Body of pancreas (tissue), 4 donors: Measurements from ENCODE around the gene HERPUD1.
"Not testable (repeated sequence)": the region's sequence is repeated elsewhere in the genome, so short reads cannot be mapped to it uniquely, and the experiment has no call there.

ENCODE experiments used
- POLR2A ChIP-seq, 3 donors: fragments of 450-650 bp; IDR thresholded peaks; one replicate each; pipeline ENCODE4 v1.6.1; 2016; ENCODE audit warnings: antibody characterized with exemption in 3 of 3, mild to moderate bottlenecking in 2 of 3
- TF ChIP-seq, protein P1 (sequence below), 7 experiments: fragments of 450-650 bp in 4 of 7; fragments of 200-600 bp in 3 of 7; sonication (generic) in 3 of 7; IDR thresholded peaks; one replicate each; pipeline ENCODE4 v1.5.1; 2016 to 2019; ENCODE audit warnings: antibody characterized with exemption in 7 of 7

DNA sequence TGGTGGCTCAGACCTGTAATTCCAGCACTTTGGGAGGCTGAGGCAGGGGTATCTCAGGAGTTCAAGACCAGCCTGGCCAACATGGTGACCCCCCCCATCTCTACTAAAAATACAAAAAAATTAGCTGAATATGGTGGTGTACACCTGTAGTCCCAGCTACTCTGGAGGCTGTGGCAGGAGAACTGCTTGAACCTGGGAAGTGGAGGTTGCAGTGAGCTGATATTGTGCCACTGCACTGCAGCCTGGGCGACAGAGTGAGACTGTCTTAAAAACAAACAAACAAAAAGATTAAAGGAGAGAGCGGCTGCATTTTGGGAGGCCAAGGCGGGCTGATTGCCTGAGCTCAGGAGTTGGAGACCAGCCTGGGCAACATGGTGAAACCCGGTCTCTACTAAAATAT is 55.0 kb downstream of the HERPUD1 start:
- TF ChIP-seq, protein P1, sequence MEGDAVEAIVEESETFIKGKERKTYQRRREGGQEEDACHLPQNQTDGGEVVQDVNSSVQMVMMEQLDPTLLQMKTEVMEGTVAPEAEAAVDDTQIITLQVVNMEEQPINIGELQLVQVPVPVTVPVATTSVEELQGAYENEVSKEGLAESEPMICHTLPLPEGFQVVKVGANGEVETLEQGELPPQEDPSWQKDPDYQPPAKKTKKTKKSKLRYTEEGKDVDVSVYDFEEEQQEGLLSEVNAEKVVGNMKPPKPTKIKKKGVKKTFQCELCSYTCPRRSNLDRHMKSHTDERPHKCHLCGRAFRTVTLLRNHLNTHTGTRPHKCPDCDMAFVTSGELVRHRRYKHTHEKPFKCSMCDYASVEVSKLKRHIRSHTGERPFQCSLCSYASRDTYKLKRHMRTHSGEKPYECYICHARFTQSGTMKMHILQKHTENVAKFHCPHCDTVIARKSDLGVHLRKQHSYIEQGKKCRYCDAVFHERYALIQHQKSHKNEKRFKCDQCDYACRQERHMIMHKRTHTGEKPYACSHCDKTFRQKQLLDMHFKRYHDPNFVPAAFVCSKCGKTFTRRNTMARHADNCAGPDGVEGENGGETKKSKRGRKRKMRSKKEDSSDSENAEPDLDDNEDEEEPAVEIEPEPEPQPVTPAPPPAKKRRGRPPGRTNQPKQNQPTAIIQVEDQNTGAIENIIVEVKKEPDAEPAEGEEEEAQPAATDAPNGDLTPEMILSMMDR (IDR thresholded peaks at IDR 0.05) = not testable (repeated sequence)
- not testable (repeated sequence) for TF ChIP-seq POLR2A (IDR thresholded peaks at IDR 0.05)
